Parietal lobe (tissue), 1 donor: Measurements from ENCODE around the gene ERN2. TPM values are rescaled to one million over a fixed set of nuclear protein-coding genes. Genes with fewer than 3 reads are reported as not detected.

Experiments
- total RNA-seq: library from RNA; depleted of rRNA; stranded (reverse); fragments of >200 nt; gene quantifications from one replicate; pipeline ENCODE4 v1.2.3, GENCODE V29; 2014

The ERN2 gene
- total RNA-seq: not detected

GRCh38 chr16:23712976-23713375 lies at the start of gene ERN2:
Gene ERN2, minus strand, starts transcription at chr16:23713222. Its CDS starts 35 bp downstream, at chr16:23713187.

GRCh38 chr16:23754594-23755483 lies 41.8 kb upstream of the ERN2 start, which contains the start of gene CHP2:
Gene CHP2, plus strand, starts transcription at chr16:23755026. Its CDS starts 24 bp downstream, at chr16:23755050.

GRCh38 chr16:23678430-23679273 lies 34.4 kb downstream of the ERN2 start, which contains the start of gene PLK1:
Gene PLK1, plus strand, starts transcription at chr16:23678889. Its CDS starts 44 bp downstream, at chr16:23678933.

GRCh38 chr16:23640931-23641765 lies 71.9 kb downstream of the ERN2 start, which contains the start of the genes DCTN5 and PALB2:
Gene DCTN5, plus strand, starts transcription at chr16:23641466. Its CDS starts 77 bp downstream, at chr16:23641543.
Gene PALB2, minus strand, starts transcription at chr16:23641310. Its CDS starts 153 bp downstream, at chr16:23641157.

Other genes with a start within 250 kb of the ERN2 start
- 58.2 TPM for gene GGA2, start 202.7 kb downstream of the ERN2 start, total RNA-seq
- 50.4 TPM for gene EARS2, start 155.9 kb downstream of the ERN2 start, total RNA-seq
- 63.5 TPM for gene UBFD1, start 155.5 kb downstream of the ERN2 start, total RNA-seq
- 57.6 TPM for gene NDUFAB1, start 116.9 kb downstream of the ERN2 start, total RNA-seq
- 15.0 TPM for gene PALB2, start 71.9 kb downstream of the ERN2 start, total RNA-seq
- 93.0 TPM for gene DCTN5, start 71.8 kb downstream of the ERN2 start, total RNA-seq
- 5.9 TPM for gene PLK1, start 34.3 kb downstream of the ERN2 start, total RNA-seq
- 0.31 TPM for gene CHP2, start 41.8 kb upstream of the ERN2 start, total RNA-seq
- gene PRKCB, start 122.8 kb upstream of the ERN2 start, total RNA-seq: 81.4 TPM